Endothelial cell of umbilical vein (primary cell): ENCODE measurements around the gene SLC17A9. TPM values are rescaled to one million over a fixed set of nuclear protein-coding genes. Genes with fewer than 3 reads are reported as not detected.
A peak's percentile ranks its signal among the peaks of the same experiment; 100 is the strongest.

Source experiments
- BruUV-seq: library from RNA; stranded (reverse); fragments of 400-500 nt; replicated peaks from 2 replicates; lab custom pipeline; 2021; lab: Mats Ljungman, UMichigan
- CTCF ChIA-PET: fragments of 300-600, 350-600 bp; sonication (Branson Sonifier 250); formaldehyde crosslinking; loops from one replicate; lab custom pipeline; 2021; ENCODE audit warnings: antibody characterized with exemption, inconsistent platforms; lab: Charles Lee
- POLR2A ChIA-PET: fragments of 300-600, 350-600 bp; sonication (Branson Sonifier 250); formaldehyde crosslinking; loops from one replicate; lab custom pipeline; 2021; ENCODE audit warnings: antibody characterized with exemption, inconsistent platforms; lab: Charles Lee
- DNase-seq: peaks from one replicate; pipeline ENCODE4 v3.0.0-alpha.2; 2011; ENCODE audit warnings: low read depth, low spot score
- FAIRE-seq: peaks from 2 replicates; lab custom pipeline; 2011; peaks lifted over from hg19 to GRCh38; lab: Jason Lieb, UNC
- H2AFZ ChIP-seq: 2 replicates; pipeline ENCODE4 v1.6.0; 2012; ENCODE audit warnings: low read depth, low read length, control low read depth, inconsistent platforms
- H3K27ac ChIP-seq: 2 replicates; pipeline ENCODE4 v1.5.1; 2011; ENCODE audit warnings: low read depth, mild to moderate bottlenecking, control low read depth, low read length, moderate library complexity; ENCODE audit not compliant: insufficient read depth
- H3K27me3 ChIP-seq, 2 experiments: 2 replicates each; pipeline versions ENCODE4 v1.6.0 to v1.6.1; 2011; ENCODE audit warnings: low read length in 2 of 2, mixed read lengths in 1 of 2; ENCODE audit not compliant: control insufficient read depth in 2 of 2, insufficient read depth in 2 of 2
- H3K36me3 ChIP-seq, 2 experiments: 2 replicates in 1 of 2; 3 replicates in 1 of 2; pipeline ENCODE4 v1.5.1; 2011; ENCODE audit warnings: low read length in 2 of 2, mild to moderate bottlenecking in 1 of 2, moderate library complexity in 1 of 2; ENCODE audit not compliant: control insufficient read depth in 2 of 2, insufficient read depth in 2 of 2; ENCODE audit errors: extremely low read depth in 1 of 2
- H3K4me1 ChIP-seq: 3 replicates; pipeline ENCODE4 v1.5.1; 2011; ENCODE audit warnings: mild to moderate bottlenecking, low read length; ENCODE audit not compliant: control insufficient read depth, insufficient read depth; ENCODE audit errors: extremely low read depth
- H3K4me2 ChIP-seq: 2 replicates; pipeline ENCODE4 v1.6.1; 2011; ENCODE audit warnings: low read length, control low read depth, mixed read lengths; ENCODE audit not compliant: insufficient read depth
- H3K4me3 ChIP-seq, 3 experiments: fragments of 200-600 bp in 1 of 3; sonication (generic), shearing (Covaris generic) in 1 of 3; replicated peaks in 1 of 3; 2 replicates each; pipeline ENCODE4 v1.5.1; 2011 to 2016; ENCODE audit warnings: control low read depth in 3 of 3, low read length in 3 of 3, mild to moderate bottlenecking in 2 of 3, inconsistent platforms in 1 of 3, low read depth in 1 of 3, moderate library complexity in 1 of 3; ENCODE audit not compliant: insufficient read depth in 1 of 3
- H3K79me2 ChIP-seq: 2 replicates; pipeline ENCODE4 v1.6.0; 2012; ENCODE audit warnings: low read length, inconsistent platforms; ENCODE audit not compliant: control insufficient read depth, insufficient read depth
- H3K9ac ChIP-seq: replicated peaks from 2 replicates; pipeline ENCODE3; 2011; ENCODE audit warnings: low read length, control low read depth; ENCODE audit not compliant: insufficient read depth; ENCODE audit errors: extremely low read depth
- H3K9me1 ChIP-seq: replicated peaks from 3 replicates; pipeline ENCODE4 v1.6.0; 2011; ENCODE audit warnings: mild to moderate bottlenecking, low read length; ENCODE audit not compliant: control insufficient read depth, insufficient read depth; ENCODE audit errors: extremely low read depth
- H3K9me3 ChIP-seq: replicated peaks from 2 replicates; pipeline ENCODE4 v1.5.1; 2012; ENCODE audit warnings: low read length, inconsistent platforms; ENCODE audit not compliant: control insufficient read depth, insufficient read depth
- H4K20me1 ChIP-seq: replicated peaks from 2 replicates; pipeline ENCODE3; 2011; ENCODE audit warnings: mild to moderate bottlenecking, low read length; ENCODE audit not compliant: control insufficient read depth, insufficient read depth; ENCODE audit errors: extremely low read depth
- CTCF ChIP-seq, 2 donors: IDR thresholded peaks; 1 replicate in 1 of 2; 2 replicates in 1 of 2; pipeline ENCODE4 v1.5.1; 2011; ENCODE audit warnings: low read length in 2 of 2, mild to moderate bottlenecking in 2 of 2, moderate library complexity in 2 of 2, control low read depth in 1 of 2, inconsistent platforms in 1 of 2, low read depth in 1 of 2; ENCODE audit not compliant: insufficient read depth in 1 of 2; ENCODE audit errors: extremely low read depth in 1 of 2
- EZH2 ChIP-seq: IDR thresholded peaks from 2 replicates; pipeline ENCODE4 v1.6.1; 2012; ENCODE audit warnings: borderline replicate concordance, low read depth, mild to moderate bottlenecking, moderate library complexity, low read length, inconsistent platforms; ENCODE audit not compliant: severe bottlenecking
- FOS ChIP-seq: IDR thresholded peaks from 2 replicates; pipeline ENCODE4 v1.6.1; 2011; ENCODE audit warnings: mild to moderate bottlenecking, low read length, moderate library complexity, borderline replicate concordance; ENCODE audit not compliant: insufficient read depth
- GATA2 ChIP-seq: IDR thresholded peaks from 2 replicates; pipeline ENCODE4 v1.7.0; 2011; ENCODE audit warnings: low read depth, mild to moderate bottlenecking, moderate library complexity, mixed read lengths, low read length; ENCODE audit not compliant: insufficient read length, insufficient read depth
- JUN ChIP-seq: IDR thresholded peaks from 2 replicates; pipeline ENCODE4 v1.6.1; 2011; ENCODE audit warnings: borderline replicate concordance, low read depth; ENCODE audit not compliant: insufficient read length, insufficient read depth
- MYC ChIP-seq: IDR thresholded peaks from one replicate; pipeline ENCODE4 v1.6.1; 2011; ENCODE audit warnings: mild to moderate bottlenecking, low read depth, low read length
- POLR2A ChIP-seq: IDR thresholded peaks from 2 replicates; pipeline ENCODE4 v1.6.1; 2012; ENCODE audit warnings: low read depth, mild to moderate bottlenecking, control low read depth, low read length
- POLR2AphosphoS5 ChIP-seq: IDR thresholded peaks from 2 replicates; pipeline ENCODE4 v1.6.1; 2012; ENCODE audit warnings: low read depth, mild to moderate bottlenecking, control low read depth, low read length, moderate library complexity; ENCODE audit not compliant: insufficient read depth
- dilution Hi-C: fragments of 300-500 bp; cut with MboI; formaldehyde crosslinking; loops from one replicate; pipeline ENCODE4 v1.15.0; 2019; ENCODE audit warnings: low sequenced_read_pairs; ENCODE audit not compliant: extremely low pct_ligation_motif_present
- intact Hi-C: fragments of 100-400 bp; cut with micrococcal nuclease; formaldehyde crosslinking; loops from one replicate; pipeline ENCODE4 v1.10.0; 2022
- polyA plus RNA-seq, 4 experiments: library from polyadenylated mRNA; depleted of rRNA in 3 of 4; stranded (reverse) in 3 of 4; unstranded in 1 of 4; fragments of >200 nt; gene quantifications; 2 replicates each; pipeline versions ENCODE4 v1.2.1 to v1.2.3, GENCODE V29; 2011 to 2012; ENCODE audit warnings: missing spikeins in 1 of 4
- total RNA-seq: library from RNA; stranded (reverse); gene quantifications from 2 replicates; pipeline ENCODE4 v1.2.3, GENCODE V29; 2021
- TF ChIP-seq, protein P1 (sequence below): IDR thresholded peaks from 2 replicates; pipeline ENCODE4 v1.6.1; 2011; ENCODE audit not compliant: insufficient read depth, insufficient read length

The SLC17A9 gene
- total and polyA plus RNA-seq, 2 donors (not counting 3 experiments of a cell fraction or from before 2014, with no cell fraction given), result 38.2 to 44.5 TPM

DNA sequence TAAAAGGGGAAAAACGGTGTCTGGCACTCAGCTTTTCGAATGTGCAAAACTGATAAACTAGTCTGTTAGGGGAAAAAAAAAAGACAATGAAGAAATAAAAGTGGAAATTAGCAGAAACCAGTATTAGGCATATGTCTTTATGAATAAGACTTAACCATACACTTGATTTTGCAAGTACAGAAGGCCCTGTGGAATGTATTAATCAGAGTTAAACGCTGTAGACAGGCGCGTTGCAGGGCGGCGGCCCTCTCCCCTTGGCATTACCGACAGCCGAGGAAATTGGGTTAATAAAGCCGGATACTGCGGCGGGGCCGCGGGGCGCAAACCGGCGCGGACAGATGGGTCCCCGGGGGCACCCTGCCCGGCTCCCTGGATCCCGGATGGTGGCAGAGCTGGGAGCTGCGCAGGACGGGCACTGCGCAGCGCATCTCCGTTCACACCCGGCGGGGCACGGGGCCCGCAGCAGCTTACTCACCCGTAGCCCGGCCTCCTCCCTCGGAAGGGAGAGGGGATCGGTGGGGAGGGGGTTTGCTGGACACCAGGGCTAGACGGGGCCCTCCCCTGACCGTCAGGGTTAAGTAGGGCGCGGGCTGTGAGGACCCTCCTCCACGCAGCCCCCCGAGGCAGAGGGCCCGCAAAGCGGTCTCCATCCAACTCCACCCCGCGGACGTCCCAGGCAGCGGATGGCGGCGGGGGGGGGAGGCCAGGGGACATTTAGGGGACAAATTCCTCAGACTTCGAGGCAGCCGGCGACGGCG lies 52.3 kb downstream of the SLC17A9 start:
- no peak overlapping the region for H3K27ac ChIP-seq
- DNase-seq (no peak), FAIRE-seq (no peak)
- H3K79me2 ChIP-seq, result no peaks in the 10 kb centered on the region
- dilution Hi-C loops (no loop called here), intact Hi-C loops (no loop called here)
- no peaks in the 10 kb centered on the region for H3K9me1 ChIP-seq
- no peak overlapping the region for H3K4me3 ChIP-seq
- CTCF ChIA-PET, result no interaction called here
- H4K20me1 ChIP-seq, result no peaks in the 10 kb centered on the region
- no peak overlapping the region for H3K4me2 ChIP-seq
- H3K4me1 ChIP-seq, result no peaks in the 10 kb centered on the region
- TF ChIP-seq FOS, result no peak
- TF ChIP-seq EZH2, result peak; percentile 65
- no peak for TF ChIP-seq JUN
- H3K27me3 ChIP-seq, result peaks cover 53 to 86% of the 10 kb centered on the region in 2 experiments
- no peaks in the 10 kb centered on the region for H3K9me3 ChIP-seq
- H3K9ac ChIP-seq, result no peak overlapping the region
- POLR2A ChIA-PET, result no interaction called here
- no peak overlapping the region for H2AFZ ChIP-seq
- no TSS peak for BruUV-seq
- no peaks in the 10 kb centered on the region for H3K36me3 ChIP-seq

- TF ChIP-seq EZH2 (no peak), GATA2 (no peak), CTCF (IDR thresholded peaks at IDR 0.05; ENCODE audit: extremely low read depth in 1 of 2, insufficient read depth in 1 of 2, low read depth in 1 of 2, low read length in 2 of 2) (no peak), JUN (no peak), MYC (no peak), POLR2A (no peak), POLR2AphosphoS5 (no peak), FOS (no peak)
- TF ChIP-seq, protein P1, sequence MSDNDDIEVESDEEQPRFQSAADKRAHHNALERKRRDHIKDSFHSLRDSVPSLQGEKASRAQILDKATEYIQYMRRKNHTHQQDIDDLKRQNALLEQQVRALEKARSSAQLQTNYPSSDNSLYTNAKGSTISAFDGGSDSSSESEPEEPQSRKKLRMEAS, result no peak
- Histone ChIP-seq H3K36me3 (no peaks in the 10 kb centered on the region), H3K27me3 (peaks cover 59 to 90% of the 10 kb centered on the region in 2 experiments), H3K9ac (no peak overlapping the region), H4K20me1 (no peaks in the 10 kb centered on the region), H3K79me2 (no peaks in the 10 kb centered on the region), H3K9me1 (no peaks in the 10 kb centered on the region), H3K4me3 (no peak overlapping the region), H3K9me3 (no peaks in the 10 kb centered on the region), H3K4me1 (no peaks in the 10 kb centered on the region), H3K4me2 (no peak overlapping the region), H2AFZ (no peak overlapping the region), H3K27ac (no peak overlapping the region)
- dilution Hi-C loops (no loop called here), intact Hi-C loops (no loop called here)
- POLR2A ChIA-PET, result no interaction called here
- no TSS peak for BruUV-seq
- DNase-seq (no peak), FAIRE-seq (no peak)
- CTCF ChIA-PET, result no interaction called here
Observed at GRCh38 chr20:63005365-63005861, 52.9 kb downstream of the SLC17A9 start.
